HK-2 (cell line): ENCODE data around the gene ACTN1.

Experiments used
- DNase-seq: peaks from one replicate; pipeline ENCODE4 v3.0.0-alpha.2; 2018; ENCODE audit not compliant: unreplicated experiment

Gene ACTN1

GRCh38 chr14:68951035-68951797 is 27.9 kb downstream of the ACTN1 start:
- DNase-seq = peak; percentile 93

GRCh38 chr14:68950111-68950510 is 29.0 kb downstream of the ACTN1 start:
- DNase-seq = no peak

- no peak for DNase-seq
These were observed 29.5 kb downstream of the ACTN1 start for GRCh38 chr14:68949601-68949965.

GRCh38 chr14:68948686-68949600 is 30.2 kb downstream of the ACTN1 start:
- DNase-seq = no peak

GRCh38 chr14:68947802-68948201 is 31.3 kb downstream of the ACTN1 start:
- no peak for DNase-seq

GRCh38 chr14:68946489-68946822 is 32.6 kb downstream of the ACTN1 start:
- DNase-seq = no peak

GRCh38 chr14:68945585-68946488 is 33.3 kb downstream of the ACTN1 start:
- DNase-seq = no peak

GRCh38 chr14:68945190-68945584 is 33.9 kb downstream of the ACTN1 start:
- DNase-seq = no peak

GRCh38 chr14:68944162-68944561 is 34.9 kb downstream of the ACTN1 start:
- DNase-seq = no peak

GRCh38 chr14:68943107-68943506 is 36.0 kb downstream of the ACTN1 start:
- no peak for DNase-seq

GRCh38 chr14:68942296-68943035 is 36.6 kb downstream of the ACTN1 start:
- DNase-seq = no peak

GRCh38 chr14:68941820-68942219 is 37.3 kb downstream of the ACTN1 start:
- DNase-seq = peak; percentile 92

- no peak for DNase-seq
These were observed 38.4 kb downstream of the ACTN1 start for GRCh38 chr14:68940614-68941185.

- peak; percentile 93 for DNase-seq
These were observed 39.0 kb downstream of the ACTN1 start for GRCh38 chr14:68939893-68940613.

GRCh38 chr14:68939181-68939892 is 39.8 kb downstream of the ACTN1 start:
- DNase-seq = no peak

- peak; percentile 76 for DNase-seq
These were observed 40.6 kb downstream of the ACTN1 start for GRCh38 chr14:68938271-68939150.

- no peak for DNase-seq
These were observed 41.4 kb downstream of the ACTN1 start for GRCh38 chr14:68937471-68938270.

GRCh38 chr14:68936980-68937379 is 42.1 kb downstream of the ACTN1 start:
- DNase-seq = no peak
